AG04450 (cell line): ENCODE measurements around the gene GDPGP1. TPM values are rescaled to one million over a fixed set of nuclear protein-coding genes. Genes with fewer than 3 reads are reported as not detected.

Experiments
- CTCF ChIA-PET: fragments of 300-600, 350-600 bp; formaldehyde crosslinking; extraction: SDS; loops from one replicate; lab custom pipeline; 2022; ENCODE audit warnings: antibody characterized with exemption, inconsistent platforms; lab: Charles Lee
- POLR2A ChIA-PET: fragments of 350-600 bp; formaldehyde crosslinking; extraction: SDS; loops from one replicate; lab custom pipeline; 2021; ENCODE audit warnings: antibody characterized with exemption, inconsistent platforms; lab: Yijun Ruan, JAX
- DNase-seq: peaks from one replicate; pipeline ENCODE4 v3.0.0-alpha.2; 2011; ENCODE audit warnings: low read depth, low spot score
- H3K27ac ChIP-seq: one replicate; pipeline ENCODE4 v1.5.1; 2012; ENCODE audit warnings: low read depth, low read length, control low read depth
- H3K27me3 ChIP-seq: one replicate; pipeline ENCODE4 v1.6.0; 2012; ENCODE audit warnings: low read length; ENCODE audit not compliant: control insufficient read depth, insufficient read depth
- H3K4me3 ChIP-seq: 2 replicates; pipeline ENCODE4 v1.5.1; 2011; ENCODE audit warnings: mild to moderate bottlenecking, low read depth, low read length, control low read depth
- H3K9me3 ChIP-seq: 2 replicates; pipeline ENCODE4 v1.5.1; 2012; ENCODE audit warnings: low read length; ENCODE audit not compliant: control insufficient read depth, insufficient read depth
- CTCF ChIP-seq: IDR thresholded peaks from 2 replicates; pipeline ENCODE4 v1.5.1; 2011; ENCODE audit warnings: low read depth, low read length, control low read depth, inconsistent platforms
- polyA plus RNA-seq: library from polyadenylated mRNA; depleted of rRNA; stranded (reverse); fragments of >200 nt; gene quantifications from 2 replicates; pipeline ENCODE4 v1.2.3, GENCODE V29; 2011

The GDPGP1 gene
- polyA plus RNA-seq, 1 experiment: 2.7 TPM

GRCh38 chr15:90239371-90239770 is 5.4 kb downstream of the GDPGP1 start:
- no peak overlapping the region for H3K4me3 ChIP-seq
- no peaks in the 10 kb centered on the region; the same call in 1 of the 2 replicates for H3K9me3 ChIP-seq
- TF ChIP-seq CTCF: no peak
- no peak overlapping the region for H3K27ac ChIP-seq
- H3K27me3 ChIP-seq: no peaks in the 10 kb centered on the region
- ChIA-PET POLR2A (no interaction called here), CTCF (no interaction called here)
- no peak for DNase-seq

- POLR2A ChIA-PET: interaction anchor here (0.9 kb wide), 1 partner anchor 8 kb away, joined by 3 read pairs; no protein-coding TSS in a partner anchor
- CTCF ChIA-PET: no interaction called here
- DNase-seq: no peak
- H3K9me3 ChIP-seq: no peaks in the 10 kb centered on the region; the same call in 1 of the 2 replicates
- TF ChIP-seq CTCF: no peak
- H3K4me3 ChIP-seq: no peak overlapping the region
- H3K27ac ChIP-seq: no peak overlapping the region
- H3K27me3 ChIP-seq: no peaks in the 10 kb centered on the region
Measured at GRCh38 chr15:90240856-90241255, 6.8 kb downstream of the GDPGP1 start.

GRCh38 chr15:90241343-90242192 is 7.6 kb downstream of the GDPGP1 start:
- no peak overlapping the region for H3K4me3 ChIP-seq
- DNase-seq: no peak
- no peaks in the 10 kb centered on the region for H3K27me3 ChIP-seq
- H3K9me3 ChIP-seq: no peaks in the 10 kb centered on the region; the same call in 1 of the 2 replicates
- no peak overlapping the region for H3K27ac ChIP-seq
- TF ChIP-seq CTCF: no peak
- CTCF ChIA-PET: no interaction called here
- POLR2A ChIA-PET: no interaction called here

- Histone ChIP-seq H3K27ac (no peak overlapping the region), H3K9me3 (no peaks in the 10 kb centered on the region; the same call in 1 of the 2 replicates), H3K4me3 (no peak overlapping the region), H3K27me3 (no peaks in the 10 kb centered on the region)
- TF ChIP-seq CTCF: no peak
- ChIA-PET CTCF (no interaction called here), POLR2A (no interaction called here)
- no peak for DNase-seq
Measured at GRCh38 chr15:90243943-90244639, 10.1 kb downstream of the GDPGP1 start.

GRCh38 chr15:90248789-90249202 is 14.8 kb downstream of the GDPGP1 start:
- CTCF ChIA-PET: interaction anchor here (0.6 to 1.6 kb wide), 5 partner anchors 71 to 263 kb away, joined by 3 to 4 read pairs (median 3); no protein-coding TSS in a partner anchor
- no peak for DNase-seq
- Histone ChIP-seq H3K27me3 (no peaks in the 10 kb centered on the region), H3K27ac (no peak overlapping the region), H3K4me3 (no peak overlapping the region), H3K9me3 (no peaks in the 10 kb centered on the region)
- no peak for TF ChIP-seq CTCF
- POLR2A ChIA-PET: interaction anchor here (0.6 to 1.1 kb wide), 6 partner anchors 8 to 147 kb away, joined by 3 to 9 read pairs (median 4); partner anchors contain the start of gene IDH2
